ENCODE measurements around the gene LZTR1. TPM values are rescaled to one million over a fixed set of nuclear protein-coding genes. Genes with fewer than 3 reads are reported as not detected.

LZTR1 gene
- total and polyA plus RNA-seq, 2 of the 8 experiments (the other 6 are each of a cell fraction or from before 2014, with no cell fraction given), result 22.3 to 31.0 TPM

GRCh38 chr22:21047035-21047661 is 65.1 kb downstream of the LZTR1 start (continued):
- TF ChIP-seq RXRA (IDR thresholded peaks at IDR 0.05; ENCODE audit: insufficient read depth, low read depth, low read length) (no peak), CTBP2 (IDR thresholded peaks at IDR 0.05; ENCODE audit: borderline replicate concordance, insufficient read depth, insufficient read length, low read length) (no peak), EZH2 (IDR thresholded peaks at IDR 0.05; ENCODE audit: low read depth, low read length, severe bottlenecking) (no peak), KDM5A (IDR thresholded peaks at IDR 0.05; ENCODE audit: low read length) (no peak), HDAC6 (IDR thresholded peaks at IDR 0.05; ENCODE audit: low read depth, low read length) (no peak)
